GM10248 (cell line): Measurements from ENCODE around the gene ZNF367.

ENCODE experiments used
- CTCF ChIA-PET: fragments of 300-600 bp; sonication (Branson Sonifier 250); formaldehyde crosslinking; extraction: SDS; loops from one replicate; lab custom pipeline; 2021; ENCODE audit warnings: antibody characterized with exemption; lab: Yijun Ruan, JAX
- POLR2A ChIA-PET: fragments of 350-650 bp; sonication (Branson Sonifier 250); formaldehyde crosslinking; extraction: SDS; loops from one replicate; lab custom pipeline; 2020; ENCODE audit warnings: antibody characterized with exemption; lab: Yijun Ruan, JAX
- DNase-seq: peaks from one replicate; pipeline ENCODE4 v3.0.0; 2012; ENCODE audit errors: extremely low spot score
- TF ChIP-seq, protein P1 (sequence below): IDR thresholded peaks from 2 replicates; pipeline ENCODE4 v1.5.1; 2012; ENCODE audit warnings: mild to moderate bottlenecking, low read depth; ENCODE audit errors: extremely low read depth, missing control alignments, control extremely low read depth

Gene ZNF367

DNA sequence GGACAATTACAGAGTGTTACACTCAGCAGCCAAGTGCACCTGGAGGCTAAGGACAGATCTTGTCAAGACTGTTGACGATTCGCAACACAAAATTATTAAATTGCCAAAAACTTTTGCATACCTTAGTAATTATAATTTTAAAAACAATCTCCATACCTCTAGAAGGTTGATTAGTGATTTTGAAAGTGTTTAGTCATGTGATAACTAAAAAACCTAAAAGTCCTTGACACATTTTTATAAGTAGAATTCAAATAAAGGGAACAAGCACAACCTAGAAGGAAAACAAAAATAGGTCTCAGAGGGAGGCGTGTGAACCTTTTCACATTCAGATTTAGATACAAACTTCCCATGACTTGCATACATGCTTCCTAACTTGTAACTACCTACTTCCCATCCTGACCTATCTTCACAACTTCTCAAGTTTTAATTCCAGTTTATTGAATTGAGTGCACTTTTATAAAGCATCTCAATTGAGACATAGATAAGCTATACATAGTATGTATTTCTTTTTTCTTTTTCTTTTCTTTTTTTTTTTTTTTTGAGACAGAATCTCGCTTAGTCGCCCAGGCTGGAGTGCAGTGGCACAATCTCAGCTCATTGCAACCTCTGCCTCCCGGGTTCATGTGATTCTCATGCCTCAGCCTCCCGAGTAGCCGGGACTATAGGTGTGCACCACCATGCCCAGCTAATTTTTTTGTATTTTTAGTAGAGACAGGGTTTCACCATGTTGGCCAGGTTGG lies 5.8 kb downstream of the ZNF367 start:
- POLR2A ChIA-PET, result interaction anchor here (0.6 kb wide), 1 partner anchor 905 kb away, joined by 3 read pairs; no protein-coding TSS in a partner anchor
- no peak for DNase-seq
- CTCF ChIA-PET, result interaction anchor here (1.3 to 2.4 kb wide), 3 partner anchors 13 to 30 kb away, joined by 3 to 9 read pairs (median 7); no protein-coding TSS in a partner anchor
- TF ChIP-seq, protein P1, sequence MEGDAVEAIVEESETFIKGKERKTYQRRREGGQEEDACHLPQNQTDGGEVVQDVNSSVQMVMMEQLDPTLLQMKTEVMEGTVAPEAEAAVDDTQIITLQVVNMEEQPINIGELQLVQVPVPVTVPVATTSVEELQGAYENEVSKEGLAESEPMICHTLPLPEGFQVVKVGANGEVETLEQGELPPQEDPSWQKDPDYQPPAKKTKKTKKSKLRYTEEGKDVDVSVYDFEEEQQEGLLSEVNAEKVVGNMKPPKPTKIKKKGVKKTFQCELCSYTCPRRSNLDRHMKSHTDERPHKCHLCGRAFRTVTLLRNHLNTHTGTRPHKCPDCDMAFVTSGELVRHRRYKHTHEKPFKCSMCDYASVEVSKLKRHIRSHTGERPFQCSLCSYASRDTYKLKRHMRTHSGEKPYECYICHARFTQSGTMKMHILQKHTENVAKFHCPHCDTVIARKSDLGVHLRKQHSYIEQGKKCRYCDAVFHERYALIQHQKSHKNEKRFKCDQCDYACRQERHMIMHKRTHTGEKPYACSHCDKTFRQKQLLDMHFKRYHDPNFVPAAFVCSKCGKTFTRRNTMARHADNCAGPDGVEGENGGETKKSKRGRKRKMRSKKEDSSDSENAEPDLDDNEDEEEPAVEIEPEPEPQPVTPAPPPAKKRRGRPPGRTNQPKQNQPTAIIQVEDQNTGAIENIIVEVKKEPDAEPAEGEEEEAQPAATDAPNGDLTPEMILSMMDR, result no peak

DNA sequence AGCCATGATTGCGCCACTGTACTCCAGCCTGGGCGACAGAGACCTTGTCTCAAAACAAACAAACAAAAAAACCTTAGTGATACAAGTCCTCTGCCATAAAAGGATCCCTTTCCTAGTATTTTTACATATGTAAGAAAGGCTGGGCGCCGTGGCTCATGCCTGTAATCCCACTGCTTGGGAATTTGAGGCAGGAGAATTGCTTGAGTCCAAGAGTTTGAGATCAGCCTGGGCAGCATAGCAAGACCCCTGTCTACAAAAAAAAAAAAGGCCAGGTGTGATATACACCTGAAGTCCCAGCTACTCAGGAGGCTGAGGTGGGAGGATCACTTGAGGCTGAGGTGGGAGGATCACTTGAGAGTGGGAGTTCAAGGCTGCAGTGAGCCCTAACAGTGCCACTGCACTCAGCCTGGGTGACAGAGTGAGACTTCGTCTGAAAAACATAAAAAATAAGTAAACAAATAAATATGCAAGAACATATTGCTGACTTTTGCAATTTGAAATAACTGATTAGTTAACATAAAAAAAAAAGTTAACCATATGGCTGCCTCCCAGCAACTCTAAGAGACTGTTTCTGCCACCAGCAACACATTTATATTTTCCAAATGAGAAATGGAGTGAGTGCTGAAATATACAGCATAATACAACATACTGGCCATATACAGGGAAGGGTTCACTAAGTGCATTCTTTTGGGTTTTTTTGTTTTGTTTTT lies 6.9 kb downstream of the ZNF367 start:
- TF ChIP-seq, protein P1, result no peak
- DNase-seq, result no peak
- POLR2A ChIA-PET, result no interaction called here
- CTCF ChIA-PET, result no interaction called here

DNA sequence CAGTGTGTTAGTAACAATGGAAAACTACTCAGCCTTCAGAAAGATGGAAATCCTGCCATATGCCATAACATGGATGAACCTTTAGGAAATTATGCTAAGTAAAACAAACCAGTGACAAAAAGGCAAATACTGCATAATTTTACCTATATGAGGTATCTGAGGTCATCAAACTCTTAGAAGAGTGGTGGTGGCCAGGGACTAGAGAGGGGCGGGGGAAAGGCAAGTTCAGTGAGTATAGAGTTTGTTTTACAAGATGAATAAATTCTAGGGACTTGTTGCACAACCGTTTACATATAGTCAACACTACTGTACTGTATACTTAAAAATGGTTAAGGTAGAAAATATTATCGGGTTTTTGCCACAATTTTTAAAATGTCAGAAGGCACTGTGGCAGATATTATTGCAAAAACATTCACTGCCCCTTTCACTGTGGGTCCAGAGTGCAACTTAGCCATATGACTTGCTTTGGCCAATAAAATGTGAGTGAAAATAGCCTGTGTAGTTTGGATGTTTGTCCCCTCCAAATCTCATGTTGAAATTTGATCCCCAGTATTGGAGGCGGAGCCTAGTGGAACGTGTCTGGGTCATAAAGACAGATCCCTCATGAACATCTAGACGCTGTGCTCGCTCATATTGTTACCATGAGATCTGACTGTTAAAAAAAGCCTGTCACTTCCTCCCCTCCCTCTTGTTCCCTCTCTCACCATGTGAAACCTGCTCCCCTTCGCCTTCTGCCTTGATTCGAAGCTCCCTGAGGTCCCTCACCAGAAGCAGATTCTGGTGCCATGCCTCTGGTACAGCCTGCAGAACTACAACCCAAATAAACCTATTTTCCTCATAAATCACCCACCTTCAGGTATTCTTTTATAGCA lies 9.5 kb downstream of the ZNF367 start:
- ChIA-PET POLR2A (no interaction called here), CTCF (interaction anchor here (1.4 to 1.5 kb wide), 2 partner anchors 34 to 82 kb away, joined by 3 to 4 read pairs; no protein-coding TSS in a partner anchor)
- DNase-seq, result no peak
- TF ChIP-seq, protein P1, result no peak

DNA sequence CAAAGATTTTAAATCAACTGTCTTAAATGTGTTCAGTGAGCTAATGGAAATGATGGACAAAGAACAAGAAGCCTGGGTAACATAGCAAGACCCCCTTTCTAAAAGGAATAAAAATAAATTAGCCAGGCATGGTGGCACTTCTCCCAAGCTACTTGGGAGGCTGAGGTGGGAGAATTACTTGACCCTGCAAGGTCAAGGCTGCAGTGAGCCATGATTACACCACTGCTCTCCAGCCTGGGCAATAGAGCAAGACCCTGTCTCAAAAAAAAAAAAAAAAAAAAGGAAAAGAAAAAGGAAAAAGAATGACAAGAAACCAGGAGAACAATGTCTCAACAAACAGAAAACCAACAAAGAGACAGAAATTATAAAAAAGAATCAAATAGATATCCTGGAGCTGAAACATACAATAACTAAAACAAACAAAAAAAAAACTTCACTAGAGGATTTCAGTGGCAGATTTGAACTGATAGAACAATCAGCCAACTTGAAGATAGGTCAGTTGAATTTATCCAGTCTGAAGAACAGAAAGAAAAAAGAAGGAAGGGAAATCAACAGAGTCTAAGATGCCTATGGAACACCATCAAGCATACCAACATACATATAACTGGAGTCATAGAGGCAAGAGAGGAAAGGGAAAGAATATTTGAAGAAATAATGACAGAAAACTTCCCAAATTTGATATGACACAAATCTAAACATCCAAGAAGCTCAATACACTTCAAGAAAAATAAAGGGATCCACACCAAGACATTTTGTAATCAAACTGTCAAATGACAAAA lies 17.8 kb downstream of the ZNF367 start:
- CTCF ChIA-PET, result interaction anchor here (1.7 to 2.1 kb wide), 3 partner anchors 9 to 267 kb away, joined by 3 to 9 read pairs (median 4); no protein-coding TSS in a partner anchor
- POLR2A ChIA-PET, result no interaction called here
- DNase-seq, result no peak
- TF ChIP-seq, protein P1, result no peak

DNA sequence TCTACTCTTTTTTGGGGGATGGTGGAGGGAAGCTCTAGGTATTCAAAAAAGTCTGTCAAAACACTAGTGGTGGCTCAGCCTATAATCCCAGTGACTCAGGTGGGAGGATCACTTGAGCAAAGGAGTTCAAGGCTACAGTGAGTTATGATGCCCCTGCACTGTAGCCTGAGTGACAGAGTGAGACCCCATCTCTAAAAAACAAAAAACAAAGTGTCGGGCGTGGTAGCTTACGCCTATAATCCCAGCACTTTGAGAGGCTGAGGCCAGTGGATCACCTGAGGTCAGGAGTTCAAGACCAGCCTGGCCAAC lies 18.9 kb downstream of the ZNF367 start:
- TF ChIP-seq, protein P1, result no peak
- POLR2A ChIA-PET, result no interaction called here
- no peak for DNase-seq
- CTCF ChIA-PET, result interaction anchor here (1.2 to 2.1 kb wide), 4 partner anchors 9 to 268 kb away, joined by 3 to 9 read pairs (median 4); no protein-coding TSS in a partner anchor
